ENCODE data around the gene CLEC2B.

The CLEC2B gene

DNA sequence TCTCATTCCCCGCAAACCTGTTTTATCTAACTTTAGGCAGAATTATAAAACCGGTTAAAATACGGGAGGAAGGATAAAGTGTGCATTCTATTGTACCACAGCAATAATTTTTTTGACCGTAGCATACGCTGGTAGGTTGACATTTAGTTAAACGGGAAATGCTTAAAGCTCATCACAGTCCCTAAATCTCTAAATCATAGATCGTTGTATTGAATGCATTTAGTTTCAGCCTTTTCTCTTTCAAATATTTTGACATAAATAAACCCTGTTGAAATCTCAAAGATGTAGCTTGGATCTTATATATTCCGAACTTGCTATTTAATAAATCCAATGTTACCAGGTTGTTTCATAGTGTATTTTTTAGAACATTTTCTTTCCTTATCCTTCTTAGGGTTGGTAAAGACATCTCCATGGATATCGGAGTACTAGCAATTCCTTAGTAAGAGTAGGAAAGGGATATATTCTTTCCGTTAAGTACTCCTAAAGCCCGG is 798 bp downstream of the CLEC2B start:
- DNase-seq, result no peak

DNA sequence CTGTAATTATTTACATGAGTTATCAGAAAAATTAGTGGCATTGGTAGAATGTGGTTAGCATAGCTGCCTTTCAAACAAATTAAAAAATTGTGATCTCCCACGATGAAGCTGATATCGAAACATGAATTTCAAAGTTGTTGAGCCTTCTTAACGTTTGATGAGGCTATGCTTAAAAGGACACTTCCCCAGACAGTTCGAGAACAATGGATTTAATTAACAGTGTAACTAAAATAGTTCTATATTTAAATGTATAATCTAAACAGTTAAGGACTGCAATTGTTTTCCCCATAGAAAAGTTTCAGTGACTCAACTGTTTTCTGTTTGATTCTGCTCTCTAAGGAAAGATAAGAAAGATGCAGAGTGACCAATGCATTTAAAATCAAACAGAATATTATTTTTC is 1.6 kb downstream of the CLEC2B start:
- no peak for DNase-seq

DNA sequence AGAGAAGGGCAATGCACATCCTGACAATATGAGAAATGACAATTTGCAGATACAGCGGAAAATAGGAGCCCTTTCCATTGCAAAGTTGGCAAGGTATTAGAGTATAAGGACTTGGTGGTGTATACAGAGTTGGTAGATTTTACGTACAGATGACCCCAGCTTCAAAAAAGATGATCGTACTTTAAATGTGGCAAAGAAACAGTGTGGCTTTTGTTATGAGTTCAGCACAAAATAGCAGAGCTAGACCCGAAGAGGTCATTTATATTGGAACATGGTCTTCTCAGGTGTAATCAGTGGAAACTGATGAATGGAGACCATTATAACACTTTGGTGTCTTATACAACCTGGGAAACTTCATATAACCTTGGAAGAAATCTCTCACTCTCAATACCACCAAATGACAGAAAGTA is 2.3 kb downstream of the CLEC2B start:
- no peak for DNase-seq

DNA sequence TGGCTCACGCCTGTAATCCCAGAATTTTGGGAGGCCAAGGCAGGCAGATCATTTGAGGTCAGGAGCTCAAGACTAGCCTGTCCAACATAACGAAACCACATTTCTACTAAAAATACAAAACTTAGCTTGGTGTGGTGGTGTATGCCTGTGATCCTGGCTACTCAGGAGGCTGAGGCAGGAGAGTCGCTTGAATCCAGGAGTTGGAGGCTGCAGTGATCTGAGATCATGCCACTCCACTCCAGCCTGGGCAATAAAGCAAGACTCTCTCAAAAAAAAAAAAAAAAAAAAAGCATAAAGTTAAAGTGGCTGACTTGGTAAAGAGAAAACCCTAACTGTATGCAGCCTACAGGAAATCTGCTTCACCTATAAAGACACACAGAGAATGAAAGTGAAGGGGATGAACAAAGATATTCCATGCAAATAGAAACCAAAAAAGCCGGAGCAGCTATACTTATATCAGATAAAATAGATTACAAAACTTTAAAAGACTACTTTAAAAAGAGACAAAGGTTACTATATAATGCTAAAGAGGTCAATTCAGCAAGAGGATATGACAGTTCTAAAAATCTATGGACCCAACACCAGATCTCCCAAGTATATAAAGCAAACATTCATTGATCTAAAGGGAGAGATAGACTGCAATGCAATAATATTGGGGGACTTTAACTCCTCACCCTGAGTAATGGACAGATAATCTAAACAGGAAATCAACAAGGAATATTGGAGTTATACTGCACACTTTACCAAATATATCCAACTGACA is 4.1 kb downstream of the CLEC2B start:
- DNase-seq, result no peak

DNA sequence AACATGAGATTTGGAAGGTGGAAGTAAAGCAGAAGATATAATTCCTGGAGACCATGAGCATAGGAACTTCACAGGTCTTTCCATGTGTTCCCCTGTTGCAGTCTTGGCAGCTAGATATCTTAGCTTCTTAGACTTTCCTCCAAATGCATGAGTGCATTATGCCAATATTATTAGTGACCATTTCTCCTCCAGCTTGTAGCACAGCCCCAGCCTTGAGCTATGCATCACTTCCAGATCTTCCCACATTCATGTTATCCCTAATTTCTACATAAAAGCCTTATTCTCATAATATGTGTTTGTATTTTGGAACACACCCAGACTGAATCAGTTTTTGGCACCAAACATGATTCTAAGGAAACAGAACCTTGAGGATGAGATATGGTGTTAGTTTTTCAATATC is 11.0 kb downstream of the CLEC2B start:
- DNase-seq, result no peak

DNA sequence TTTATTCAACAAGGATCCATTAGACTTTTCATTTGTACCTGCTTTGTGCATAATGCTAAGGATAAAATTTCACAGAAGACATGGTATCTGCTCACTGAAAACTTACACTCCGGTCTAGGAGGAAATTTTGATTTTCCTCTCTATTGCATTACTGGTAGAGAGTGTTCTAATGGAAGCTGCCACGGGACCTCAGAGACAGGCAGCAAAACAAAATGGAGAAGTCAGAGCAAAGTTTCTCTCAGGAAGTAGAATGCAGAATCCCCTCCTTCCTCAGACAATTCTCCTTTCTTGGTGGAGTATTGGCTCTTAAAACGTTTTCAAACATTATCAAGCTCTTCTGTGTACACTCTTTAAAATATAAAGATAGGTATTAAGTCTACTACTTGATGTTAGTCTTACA is 12.3 kb downstream of the CLEC2B start:
- no peak for DNase-seq

DNA sequence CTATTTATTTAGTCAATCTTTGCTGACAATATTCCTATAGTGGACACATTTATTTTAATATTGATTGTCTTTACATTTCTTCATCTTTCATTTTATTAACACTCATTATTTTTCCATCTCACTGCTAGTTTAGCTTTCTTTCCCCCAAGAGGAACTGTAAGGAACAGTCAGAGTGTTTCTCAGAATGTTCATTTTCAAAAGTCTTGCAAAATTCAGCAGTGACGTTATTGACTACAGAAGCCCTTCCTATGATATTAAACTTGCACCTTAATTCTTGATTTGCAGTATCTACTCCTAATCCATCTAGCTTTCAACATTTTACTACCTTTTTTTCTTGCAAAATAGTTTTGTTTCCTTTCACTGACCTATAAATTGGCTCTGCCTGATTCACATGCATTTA is 13.0 kb downstream of the CLEC2B start:
- DNase-seq, result no peak

DNA sequence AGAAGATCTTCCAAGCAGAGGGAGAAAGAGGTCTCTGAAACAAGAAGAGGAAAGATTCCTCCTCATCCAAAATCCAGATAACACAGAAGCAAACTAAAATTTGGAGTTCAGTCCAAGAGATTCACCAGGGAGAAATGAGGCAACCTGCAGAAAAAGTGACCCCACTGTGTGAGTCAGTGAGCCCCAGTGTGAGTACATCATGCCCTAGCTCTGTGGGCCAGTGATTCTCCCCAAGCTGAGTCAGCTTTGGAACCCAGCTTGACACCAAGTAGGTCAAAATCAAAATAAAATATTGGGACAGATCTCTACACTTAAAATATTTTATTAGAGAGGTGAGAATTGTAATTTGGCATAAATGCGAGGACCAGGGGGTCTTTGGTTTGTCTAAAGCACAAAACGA is 17.2 kb downstream of the CLEC2B start:
- DNase-seq, result no peak

DNA sequence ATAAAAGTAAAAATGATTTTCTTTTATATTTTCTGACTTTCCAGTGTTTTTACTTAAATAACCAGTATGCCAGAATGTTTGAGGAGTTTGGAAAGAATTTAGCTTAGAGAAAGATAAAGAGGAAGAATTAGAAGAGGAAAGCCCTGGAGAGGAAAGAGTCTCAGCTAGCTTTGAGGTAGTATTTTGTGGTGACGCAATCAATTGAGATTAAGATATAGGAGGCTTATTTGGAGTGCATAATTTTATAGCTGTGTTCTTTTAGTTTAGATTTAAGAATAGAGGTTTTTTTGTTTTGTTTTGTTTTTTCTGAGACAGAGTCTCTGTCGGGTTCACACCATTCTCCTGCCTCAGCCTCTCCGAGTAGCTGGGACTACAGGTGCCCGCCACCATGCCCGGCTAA is 18.1 kb downstream of the CLEC2B start:
- no peak for DNase-seq

DNA sequence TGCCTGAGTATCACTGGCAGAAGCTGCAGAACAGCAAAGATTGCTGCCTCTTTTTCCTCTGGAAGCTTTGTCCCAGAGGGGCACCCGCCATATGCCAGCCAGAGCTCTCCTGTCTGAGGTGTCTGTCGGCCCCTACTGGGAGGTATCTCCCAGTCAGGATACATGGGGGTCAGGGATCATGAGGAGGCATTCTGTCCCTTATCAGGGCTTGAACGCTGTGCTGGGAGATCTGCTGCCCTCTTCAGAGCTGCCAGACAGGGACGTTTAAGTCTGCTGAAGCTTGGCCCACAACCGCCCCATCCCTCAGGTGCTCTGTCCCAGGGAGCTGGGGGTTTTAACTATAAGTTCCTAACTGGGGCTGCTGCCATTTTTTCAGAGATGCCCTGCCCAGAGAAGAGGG is 20.3 kb downstream of the CLEC2B start:
- no peak for DNase-seq

DNA sequence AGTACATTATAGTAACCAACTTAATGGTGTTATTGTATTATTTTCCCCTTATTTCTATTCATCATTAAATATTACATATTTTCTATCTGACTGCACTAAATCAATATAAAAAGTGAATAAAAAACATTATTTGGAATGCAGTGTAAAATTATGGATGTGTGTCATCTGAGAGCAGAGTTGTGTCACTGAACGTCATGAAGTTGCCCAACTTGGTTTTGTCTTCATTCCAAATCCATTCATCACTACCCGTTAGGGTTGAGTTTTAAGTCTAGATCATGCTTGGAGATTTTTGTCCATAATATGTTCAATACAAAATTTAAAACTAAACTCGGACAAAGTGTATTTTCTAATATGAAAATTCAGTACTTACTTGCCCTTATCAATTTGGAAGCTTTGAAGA is 25.7 kb downstream of the CLEC2B start:
- no peak for DNase-seq

DNA sequence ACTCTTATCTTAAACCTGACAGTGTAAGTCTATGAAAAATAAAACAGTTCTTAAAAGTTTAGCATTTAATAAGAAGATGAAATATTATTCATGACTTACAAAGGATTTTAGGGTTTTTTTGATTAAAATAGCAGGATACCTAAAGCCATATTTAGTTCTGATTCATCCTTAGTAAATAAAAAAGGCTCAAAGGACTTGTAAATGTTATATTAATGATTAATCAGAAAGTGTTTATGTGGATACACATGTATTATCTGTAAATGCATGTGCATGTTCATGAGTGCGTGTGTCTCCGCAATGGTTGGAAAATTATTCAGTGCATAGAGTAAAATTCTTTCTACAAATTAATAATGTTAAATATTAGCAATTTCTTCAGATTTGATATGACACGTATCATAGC is 37.4 kb downstream of the CLEC2B start:
- DNase-seq, result no peak

DNA sequence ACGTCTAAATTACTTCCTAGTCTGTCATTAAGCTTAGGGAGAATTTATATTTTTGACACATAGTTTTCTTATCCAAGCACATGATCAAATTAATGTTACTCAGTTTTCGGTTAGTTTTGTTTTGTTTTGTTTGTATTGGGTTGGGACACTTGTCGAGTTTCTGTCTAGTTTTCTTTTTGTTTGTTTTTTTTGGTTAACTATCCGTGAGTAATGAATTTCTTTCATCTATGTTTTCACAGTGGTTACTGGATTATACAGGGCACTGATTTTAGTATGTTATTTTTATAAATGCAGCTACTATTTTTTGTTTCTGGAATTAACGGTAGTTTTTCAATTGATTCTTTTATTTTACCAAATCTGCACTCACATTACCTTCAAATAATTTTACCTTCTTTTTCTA is 39.2 kb downstream of the CLEC2B start:
- DNase-seq, result no peak

DNA sequence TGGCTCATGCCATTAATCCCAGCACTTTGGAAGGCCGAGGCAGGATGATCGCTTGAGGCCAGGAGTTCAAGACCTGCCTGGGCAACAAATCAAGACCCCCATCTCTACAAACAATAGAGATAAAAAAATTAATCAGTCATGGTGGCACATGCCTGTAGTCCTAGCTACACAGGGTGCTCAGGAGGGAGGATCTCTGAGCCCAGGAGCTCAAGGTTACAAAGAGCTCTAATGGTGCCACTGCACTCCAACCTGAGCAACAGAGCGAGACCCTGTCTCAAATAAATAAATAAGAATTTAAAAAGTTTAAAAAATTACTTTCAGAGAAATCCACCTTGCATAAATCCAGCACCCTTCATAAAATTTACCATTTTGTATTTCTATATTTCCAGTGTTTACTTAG is 39.7 kb downstream of the CLEC2B start:
- DNase-seq, result no peak

DNA sequence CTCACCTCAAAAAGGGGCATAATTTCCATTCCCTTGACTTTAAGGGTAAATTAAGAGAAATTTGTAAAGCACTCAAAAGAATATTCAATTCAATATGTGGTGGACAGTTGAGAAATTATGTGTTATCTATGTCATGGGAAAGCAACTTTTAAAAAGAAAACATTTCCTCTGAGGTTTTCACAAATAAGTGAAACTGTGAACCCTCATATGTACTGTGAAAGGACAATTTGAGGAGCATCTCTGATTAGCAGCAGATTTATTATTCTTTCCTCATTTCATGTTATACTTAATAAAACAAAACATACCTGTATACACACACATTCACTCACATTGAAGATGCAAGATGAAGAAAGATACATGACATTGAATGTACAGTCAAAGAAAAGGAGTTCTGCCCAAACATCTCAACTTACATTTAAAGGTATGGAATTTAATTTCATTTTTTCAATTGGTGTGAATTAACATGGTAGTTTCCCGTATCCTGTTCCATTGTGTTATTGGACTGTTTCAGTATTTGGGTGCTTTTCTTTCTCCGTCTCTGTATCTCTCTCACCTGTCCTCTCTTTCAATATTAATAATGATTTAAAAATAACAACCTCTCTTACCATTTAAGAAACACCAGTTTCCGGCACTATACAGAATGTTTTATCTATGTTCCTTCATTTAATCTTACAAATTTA is 41.8 kb downstream of the CLEC2B start, which contains the start of gene KLRF1:
Gene KLRF1, plus strand, starts transcription at position 273 of the 680 bp plus-strand sequence. Its CDS starts 64 bp downstream, at position 337.
- DNase-seq, result no peak

DNA sequence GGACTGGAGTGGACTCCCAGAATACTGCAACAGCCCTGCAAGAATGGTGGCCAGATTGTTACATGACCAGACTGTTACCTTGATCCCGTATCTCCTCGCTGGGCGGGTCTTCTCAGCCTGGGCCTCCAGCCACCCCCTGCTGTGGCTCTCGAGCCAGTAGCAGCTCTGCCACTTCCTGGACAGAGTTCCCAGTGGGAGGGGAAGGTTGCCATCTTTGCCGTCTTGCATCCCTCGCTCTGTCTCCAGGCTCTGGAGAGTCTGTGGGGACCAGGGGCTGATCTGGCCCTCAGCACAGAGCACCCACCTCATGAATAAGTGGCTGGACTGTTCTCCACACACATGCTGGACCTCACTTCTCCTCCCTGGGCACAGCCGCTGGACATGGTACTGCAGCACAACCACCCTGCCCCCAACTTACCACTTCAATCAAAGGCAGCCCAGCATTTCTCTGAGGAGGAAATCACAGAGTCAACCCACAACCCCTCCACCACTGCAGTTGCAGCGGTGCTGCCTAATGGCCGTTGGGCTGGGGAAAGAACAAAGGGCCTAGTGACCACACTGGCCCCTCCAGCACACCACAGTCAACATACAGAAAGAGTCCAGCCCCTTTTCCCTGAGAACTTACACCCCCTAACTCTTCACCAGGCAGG is 48.7 kb downstream of the CLEC2B start:
- DNase-seq, result no peak

DNA sequence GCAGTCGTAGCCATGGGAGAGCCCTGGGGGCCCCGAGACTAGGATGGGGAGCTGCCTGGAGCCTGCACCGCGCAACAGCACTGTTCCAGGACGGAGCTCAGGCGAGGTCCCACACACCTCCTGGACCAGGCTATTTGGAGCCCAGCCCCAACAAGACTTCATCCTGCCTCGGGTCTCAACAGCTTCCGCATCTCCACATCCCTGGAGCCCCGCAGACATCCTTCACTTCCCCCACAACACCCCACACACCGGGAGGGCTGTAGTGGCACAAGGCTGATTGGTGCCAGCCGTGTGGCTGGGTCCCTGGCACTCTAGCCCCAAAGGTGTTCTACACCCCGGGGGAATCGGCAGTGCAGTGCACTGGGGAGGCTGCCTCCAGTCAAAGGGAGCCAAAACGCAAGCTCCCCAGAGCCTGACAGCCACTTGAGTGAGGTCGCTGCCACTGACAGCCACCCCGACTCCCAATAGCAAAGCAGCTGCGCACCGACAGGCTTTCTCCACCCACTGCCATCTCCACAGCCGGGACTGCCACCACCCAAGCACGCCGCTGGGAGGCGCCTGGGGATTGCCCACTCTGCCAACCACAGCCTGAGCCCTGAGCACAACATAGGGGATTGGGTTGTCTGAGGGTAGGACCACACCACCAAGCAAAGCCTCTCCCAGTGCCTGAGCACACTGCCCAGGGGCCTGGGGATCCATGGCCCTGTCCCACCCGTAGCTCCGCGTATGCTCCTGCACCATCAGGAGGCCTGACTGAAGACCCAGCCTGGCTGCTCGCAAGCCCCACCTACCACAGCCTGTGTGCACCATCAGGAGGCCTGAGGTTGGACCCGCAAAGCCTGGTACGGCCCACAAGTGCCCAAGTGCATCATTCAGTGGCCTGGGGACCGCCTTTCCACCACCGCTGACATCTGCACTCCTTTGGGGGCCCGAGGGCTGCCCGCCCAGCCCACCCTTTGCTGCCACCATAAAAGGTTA is 55.0 kb downstream of the CLEC2B start:
- DNase-seq, result no peak

DNA sequence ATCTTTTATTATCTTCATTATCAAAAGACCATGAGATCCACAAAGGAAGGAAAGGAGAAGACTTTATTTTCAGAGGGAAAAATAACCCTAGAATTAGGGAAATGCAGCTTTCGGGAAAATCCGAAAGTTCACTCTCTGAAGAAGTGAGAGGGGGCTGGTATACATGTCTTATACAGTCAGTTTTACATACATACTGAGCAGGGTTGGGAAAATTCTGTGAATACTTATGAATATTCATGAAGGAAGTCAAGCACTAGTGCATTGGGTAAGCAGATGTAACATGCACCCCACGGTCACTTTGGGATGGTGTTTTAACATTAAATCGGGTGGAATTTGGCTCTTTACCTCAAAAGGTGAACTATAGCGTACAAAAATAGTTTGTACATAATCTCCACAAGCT is 57.5 kb downstream of the CLEC2B start:
- DNase-seq, result no peak

DNA sequence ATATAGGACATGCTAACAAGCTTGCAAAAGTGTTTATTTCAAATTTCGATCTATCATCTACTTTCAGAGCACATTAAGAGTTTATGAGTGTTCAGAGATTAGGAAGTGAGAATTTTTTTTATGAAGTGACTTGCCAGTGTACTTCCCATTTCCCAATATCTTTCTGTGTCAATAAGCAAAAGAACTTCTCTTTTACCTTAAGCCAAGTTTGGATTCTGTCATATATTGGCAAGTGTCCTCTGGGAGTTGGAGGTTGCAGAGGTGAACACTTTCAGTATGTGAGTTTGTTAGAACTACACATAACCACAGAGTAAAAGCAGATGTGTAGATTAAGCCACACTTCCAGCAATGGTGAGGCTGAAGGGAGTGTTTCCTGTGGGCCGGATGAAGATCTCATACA is 58.5 kb downstream of the CLEC2B start:
- no peak for DNase-seq

DNA sequence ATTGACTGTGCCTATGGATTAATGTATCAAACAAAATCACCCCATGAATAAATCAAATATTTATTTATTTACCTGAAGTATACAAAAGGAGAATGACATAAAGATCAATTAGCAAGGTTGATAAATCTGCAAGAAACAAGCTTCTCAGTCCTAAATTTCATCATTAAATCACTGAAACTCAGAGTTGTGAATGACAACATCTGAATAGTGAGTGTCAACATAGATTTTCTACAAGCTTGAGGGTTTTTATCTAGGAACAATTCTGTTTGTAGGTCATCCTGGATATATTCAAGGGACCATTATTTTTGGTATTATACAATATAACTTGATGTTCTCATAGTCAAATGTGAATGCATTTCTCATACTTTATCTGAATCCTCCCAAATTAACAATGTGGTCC is 59.3 kb downstream of the CLEC2B start:
- no peak for DNase-seq

DNA sequence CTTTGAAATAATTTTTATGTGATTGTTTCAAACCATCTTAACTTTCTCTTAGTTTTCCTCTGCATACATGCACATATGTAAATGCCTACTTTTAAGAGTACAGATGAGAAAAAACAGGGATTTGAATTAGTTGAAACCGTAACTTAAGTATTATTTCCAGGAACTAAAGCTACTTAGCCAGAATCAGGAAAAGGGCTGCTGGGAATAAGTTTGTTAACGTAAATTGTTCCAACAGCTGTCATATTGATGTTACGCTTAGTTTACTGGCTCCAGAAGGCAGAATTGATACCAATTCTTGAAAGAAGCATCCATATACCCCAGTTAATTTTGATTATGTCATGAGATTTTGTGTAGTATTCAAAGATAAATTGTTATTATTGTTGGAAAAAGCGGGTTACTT is 59.8 kb downstream of the CLEC2B start:
- DNase-seq, result no peak

DNA sequence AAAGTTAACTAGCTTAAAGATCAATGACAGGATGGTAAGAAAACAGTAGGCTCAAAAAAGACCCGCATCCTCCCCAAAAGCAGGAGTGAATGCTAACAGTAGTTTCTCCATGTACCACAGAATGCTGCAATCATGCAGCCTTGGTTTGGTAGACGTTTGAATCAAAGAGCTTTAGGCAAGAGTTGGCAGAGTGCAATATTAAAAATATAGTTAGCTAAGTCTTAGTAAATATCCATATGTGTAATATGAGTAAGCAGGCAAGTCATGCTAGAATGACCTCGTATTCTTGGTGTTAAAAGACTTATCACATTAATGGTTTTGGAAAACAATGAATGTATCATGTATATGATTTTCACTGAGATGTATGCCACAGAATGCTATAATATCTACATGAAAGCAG is 60.6 kb downstream of the CLEC2B start:
- no peak for DNase-seq

DNA sequence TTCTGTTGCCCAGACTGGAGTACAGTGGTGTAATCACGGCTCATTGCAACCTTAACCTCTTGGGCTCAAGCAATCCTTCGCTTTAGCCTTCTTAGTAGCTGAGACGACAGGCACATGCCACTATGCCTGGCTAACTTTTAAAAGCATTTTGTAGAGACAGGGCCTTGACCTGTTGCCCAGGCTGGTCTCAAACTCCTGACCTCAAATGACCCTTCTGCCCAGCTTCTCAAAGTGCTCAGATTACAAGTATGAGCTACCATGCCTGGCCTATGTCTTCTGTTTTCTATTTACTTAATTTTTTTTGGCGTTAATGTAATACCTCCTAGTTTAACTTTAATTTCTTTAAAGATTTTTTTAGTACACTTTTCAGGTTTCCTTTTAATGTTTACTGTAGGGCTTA is 62.4 kb downstream of the CLEC2B start:
- no peak for DNase-seq
